RCC 7860 (cell line): ENCODE results near the gene DAZAP1.

Experiments
- DNase-seq: peaks from one replicate; pipeline ENCODE4 v3.0.0-alpha.2; 2015; ENCODE audit warnings: low spot score
- FAIRE-seq: peaks from 2 replicates; lab custom pipeline; 2012; peaks lifted over from hg19 to GRCh38; lab: Jason Lieb, UNC

Gene DAZAP1

GRCh38 chr19:1377176-1377964 is 30.0 kb upstream of the DAZAP1 start:
- DNase-seq (no peak), FAIRE-seq (no peak)

GRCh38 chr19:1377965-1378785 is 29.2 kb upstream of the DAZAP1 start:
- DNase-seq: no peak

GRCh38 chr19:1379126-1379905 is 28.1 kb upstream of the DAZAP1 start:
- DNase-seq: no peak
- no peak for FAIRE-seq

More at GRCh38 chr19:1377965-1378785, 29.2 kb upstream of the DAZAP1 start:
- no peak for FAIRE-seq

- DNase-seq: no peak
- no peak for FAIRE-seq
These were observed 27.4 kb upstream of the DAZAP1 start for GRCh38 chr19:1379961-1380489.

- DNase-seq: no peak
- no peak for FAIRE-seq
These were observed 25.1 kb upstream of the DAZAP1 start for GRCh38 chr19:1382250-1382649.

DNA sequence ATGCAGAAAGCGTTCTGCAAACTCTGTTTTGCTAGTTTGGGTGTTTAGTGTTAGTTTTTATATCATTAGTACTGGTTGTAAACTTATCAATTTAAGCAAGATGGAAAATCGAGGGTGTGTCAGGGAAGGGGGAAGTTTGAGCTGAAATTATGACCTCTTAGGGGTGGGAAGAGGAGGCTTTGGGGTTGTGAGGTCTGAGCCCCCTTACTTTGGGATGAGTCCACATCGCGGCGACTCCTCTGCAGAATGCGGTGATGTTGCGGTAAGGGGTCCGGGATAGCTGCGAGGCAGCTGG is 24.4 kb upstream of the DAZAP1 start:
- DNase-seq (no peak), FAIRE-seq (no peak)

DNA sequence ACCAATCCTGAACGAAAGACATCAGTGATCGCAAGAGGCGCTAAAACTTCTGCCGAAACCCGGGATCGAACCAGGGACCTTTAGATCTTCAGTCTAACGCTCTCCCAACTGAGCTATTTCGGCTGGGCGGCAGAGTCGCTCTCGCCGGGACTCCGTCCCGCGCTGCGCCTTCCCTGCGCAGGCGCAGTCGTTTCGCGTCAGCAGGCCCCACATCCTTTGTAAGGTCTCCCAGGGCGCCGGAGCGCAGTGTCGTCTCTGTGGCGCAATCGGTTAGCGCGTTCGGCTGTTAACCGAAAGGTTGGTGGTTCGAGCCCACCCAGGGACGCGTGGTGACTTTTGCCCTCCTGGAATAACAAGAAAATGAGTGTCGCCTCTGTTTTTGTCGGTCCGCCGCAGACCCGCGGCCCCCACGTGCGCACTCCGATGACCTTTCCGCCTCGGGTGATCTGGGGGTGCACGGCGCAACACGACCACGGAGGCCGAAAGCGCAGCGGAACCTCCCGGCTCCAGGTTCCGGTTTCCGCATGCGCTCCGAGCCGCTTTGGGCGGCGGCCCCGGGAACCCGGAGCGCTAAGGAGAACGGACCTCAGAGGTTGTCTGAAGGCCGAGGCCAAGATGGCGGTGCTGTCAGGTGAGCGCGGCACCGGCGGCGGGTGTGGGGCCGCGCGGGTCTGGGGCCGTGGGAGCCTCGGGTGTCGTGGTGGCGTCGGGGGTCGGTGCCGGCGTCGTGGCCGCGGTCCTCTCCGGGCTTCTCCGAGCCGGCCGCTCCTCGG is 23.9 kb upstream of the DAZAP1 start, which contains the start of gene NDUFS7:
TSS of gene NDUFS7 (plus strand) at position 596 of the 773 bp plus-strand sequence. CDS start at position 616, 20 bp downstream.
- peak; percentile 60 for FAIRE-seq
- DNase-seq: peak; percentile 88

- no peak for FAIRE-seq
These were observed 23.3 kb upstream of the DAZAP1 start for GRCh38 chr19:1384085-1384462.

DNA sequence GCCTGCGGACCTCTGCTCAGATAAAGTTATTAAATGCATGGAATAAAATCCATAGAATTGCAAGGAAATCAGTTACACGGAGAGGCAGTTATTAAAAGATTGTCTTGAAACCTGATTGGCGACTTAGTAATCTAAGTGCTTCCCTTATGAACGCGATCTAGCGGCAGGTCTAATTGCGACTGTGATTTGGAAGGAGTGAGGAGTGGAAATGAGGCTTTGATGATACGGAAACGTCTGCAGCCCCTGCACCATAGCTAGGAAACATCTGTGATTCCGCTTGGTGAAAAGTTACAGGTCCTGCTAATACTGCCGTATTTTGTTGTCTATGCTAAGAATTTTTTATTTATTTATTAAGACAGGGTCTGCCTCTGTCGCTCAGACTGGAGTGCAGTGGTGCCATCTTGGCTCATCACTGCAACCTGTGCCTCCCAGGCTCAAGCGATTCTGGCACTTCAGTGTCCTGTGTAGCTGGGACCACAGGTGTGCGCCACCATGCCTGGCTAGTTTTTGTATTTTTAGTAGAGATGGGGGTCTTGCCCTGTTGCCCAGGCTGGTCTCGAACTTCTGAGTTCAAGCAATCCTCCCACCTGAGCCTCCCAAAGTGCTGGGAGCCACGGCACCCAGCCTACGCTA is 22.8 kb upstream of the DAZAP1 start:
- DNase-seq (no peak), FAIRE-seq (no peak)

More at GRCh38 chr19:1384085-1384462, 23.3 kb upstream of the DAZAP1 start:
- DNase-seq: no peak

GRCh38 chr19:1385816-1386215 is 21.6 kb upstream of the DAZAP1 start:
- DNase-seq: no peak
- FAIRE-seq: no peak

DNA sequence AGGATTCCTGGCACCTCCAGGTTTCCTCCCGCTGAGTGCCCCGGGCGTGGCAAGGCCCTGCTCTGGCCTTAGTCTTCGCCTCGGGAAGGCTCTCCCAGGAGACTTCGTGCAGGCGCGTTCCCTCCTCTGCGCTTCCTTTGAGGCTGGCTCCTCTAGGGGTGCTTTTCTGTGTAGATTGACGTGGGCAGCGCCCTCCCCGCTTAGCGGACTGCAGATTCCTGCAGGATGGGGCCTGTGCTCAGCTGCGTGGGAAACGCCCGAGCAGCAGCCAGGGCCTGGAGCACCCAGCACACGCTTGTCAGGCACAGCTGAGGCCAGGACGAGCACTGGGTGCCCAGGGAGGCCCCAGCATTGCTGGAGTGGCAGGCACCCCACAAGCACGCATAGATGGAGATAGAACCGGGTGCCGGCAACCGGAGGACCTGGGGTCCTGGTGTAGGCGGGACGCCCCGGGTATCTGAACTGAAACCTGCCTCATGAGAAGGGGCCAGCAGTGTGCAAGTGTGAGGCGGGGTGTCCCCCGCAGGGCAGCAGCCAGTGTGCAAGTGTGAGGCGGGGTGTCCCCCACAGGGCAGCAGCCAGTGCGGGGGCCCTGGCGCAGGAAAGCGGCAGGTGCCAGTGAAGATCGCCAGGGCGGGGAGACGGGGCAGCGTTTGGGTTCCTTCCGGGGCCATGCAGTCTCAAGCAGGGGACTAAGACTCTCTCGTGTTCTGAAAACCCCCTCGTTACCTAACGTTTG is 20.3 kb upstream of the DAZAP1 start:
- FAIRE-seq (no peak), DNase-seq (no peak)

DNA sequence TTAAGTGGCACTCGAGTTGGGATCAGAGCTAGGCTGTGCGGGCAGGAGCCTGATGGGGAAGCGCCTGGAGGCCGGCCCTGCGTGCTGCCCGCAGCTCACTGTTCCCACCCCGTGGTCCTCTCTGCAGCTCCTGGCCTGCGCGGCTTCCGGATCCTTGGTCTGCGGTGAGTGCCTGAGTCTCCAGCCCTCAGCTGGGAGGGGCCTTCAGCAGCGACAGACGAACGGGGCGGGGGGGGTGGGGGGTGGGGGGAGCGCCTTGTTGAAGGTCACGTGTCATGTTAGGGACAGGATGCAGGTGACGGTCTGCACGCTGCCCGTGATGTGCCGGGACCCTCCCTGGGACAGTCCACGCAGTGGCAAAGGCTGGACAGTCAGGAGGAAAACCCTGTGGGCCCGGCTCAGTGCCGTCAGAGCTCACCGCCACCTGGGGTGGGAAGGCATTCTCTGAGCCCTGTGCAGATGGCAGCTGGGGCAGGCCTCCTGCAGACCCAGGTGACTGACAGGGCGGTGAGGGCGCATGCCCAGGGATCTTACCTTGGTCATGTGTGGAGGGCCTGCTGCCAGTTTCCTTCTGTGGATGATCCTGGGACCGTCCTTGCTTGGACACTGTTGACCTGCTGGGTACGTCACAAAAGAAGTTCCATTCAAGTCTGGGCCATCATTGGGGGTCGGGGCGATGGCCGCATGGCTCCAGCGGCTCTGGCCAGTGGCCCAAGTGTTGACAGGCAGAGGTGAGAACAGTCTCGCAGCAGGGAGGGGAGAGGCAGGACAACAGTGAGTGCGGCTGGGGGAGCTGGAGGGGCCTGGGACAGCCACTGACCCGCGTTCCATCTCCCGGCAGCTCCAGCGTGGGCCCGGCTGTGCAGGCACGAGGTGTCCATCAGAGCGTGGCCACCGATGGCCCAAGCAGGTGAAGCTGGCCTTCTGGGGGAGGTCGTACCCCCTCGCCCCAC is 19.4 kb upstream of the DAZAP1 start:
- DNase-seq (no peak), FAIRE-seq (no peak)

DNA sequence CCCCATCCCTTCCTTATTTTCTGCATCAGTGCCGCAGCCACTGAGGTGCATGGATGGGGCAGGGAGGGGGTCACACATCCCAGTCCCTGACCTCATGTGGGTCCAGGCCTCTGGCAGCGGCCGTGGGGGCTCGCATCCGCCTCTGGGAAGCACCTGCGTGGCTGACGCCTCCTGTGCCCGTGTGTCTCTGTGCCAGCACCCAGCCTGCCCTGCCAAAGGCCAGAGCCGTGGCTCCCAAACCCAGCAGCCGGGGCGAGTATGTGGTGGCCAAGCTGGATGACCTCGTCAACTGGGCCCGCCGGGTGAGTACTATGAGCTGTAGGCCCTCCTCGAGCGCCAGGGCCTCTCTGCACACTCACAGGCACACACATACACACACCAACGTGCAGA is 18.8 kb upstream of the DAZAP1 start:
- DNase-seq (no peak), FAIRE-seq (no peak)

DNA sequence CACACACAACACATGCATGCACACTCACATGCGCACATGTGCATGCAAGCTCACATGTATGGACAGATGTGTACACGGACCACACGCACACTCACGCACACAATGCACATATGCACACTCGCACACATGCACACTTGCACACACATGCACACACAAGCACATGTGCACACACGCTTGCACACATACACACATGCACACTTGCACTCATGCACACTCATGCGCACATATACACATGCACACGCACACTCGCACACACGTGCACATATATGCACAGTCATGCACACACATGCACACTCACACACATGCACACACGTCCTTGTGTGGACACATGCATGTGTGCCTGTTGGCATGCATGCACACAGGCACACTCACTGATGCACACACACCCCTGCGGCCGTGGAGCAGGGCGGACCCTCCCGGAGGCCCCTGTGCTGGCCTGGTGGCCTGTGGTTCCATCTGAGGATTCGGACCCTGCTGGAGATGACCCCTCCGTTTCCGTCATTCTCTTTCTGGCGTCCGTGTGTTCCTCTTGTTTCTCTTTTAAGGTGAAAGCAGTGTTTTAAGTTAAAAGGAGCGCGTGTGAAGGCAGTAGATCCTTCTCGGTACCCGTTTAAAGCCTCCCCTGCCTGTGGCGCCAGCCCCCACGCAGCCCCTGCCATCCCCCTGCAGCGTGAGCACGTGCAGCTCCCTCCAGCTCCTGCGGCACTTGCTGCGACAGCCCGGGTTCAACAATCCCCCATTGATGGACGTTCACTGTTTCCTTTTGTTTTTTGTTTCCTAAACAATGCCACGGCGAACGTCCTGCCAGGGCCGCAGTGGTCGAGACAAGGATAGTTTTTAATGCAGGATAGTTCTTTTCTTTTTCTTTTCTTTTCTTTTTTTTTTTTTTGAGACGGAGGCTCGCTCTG is 18.1 kb upstream of the DAZAP1 start:
- DNase-seq (no peak), FAIRE-seq (no peak)

DNA sequence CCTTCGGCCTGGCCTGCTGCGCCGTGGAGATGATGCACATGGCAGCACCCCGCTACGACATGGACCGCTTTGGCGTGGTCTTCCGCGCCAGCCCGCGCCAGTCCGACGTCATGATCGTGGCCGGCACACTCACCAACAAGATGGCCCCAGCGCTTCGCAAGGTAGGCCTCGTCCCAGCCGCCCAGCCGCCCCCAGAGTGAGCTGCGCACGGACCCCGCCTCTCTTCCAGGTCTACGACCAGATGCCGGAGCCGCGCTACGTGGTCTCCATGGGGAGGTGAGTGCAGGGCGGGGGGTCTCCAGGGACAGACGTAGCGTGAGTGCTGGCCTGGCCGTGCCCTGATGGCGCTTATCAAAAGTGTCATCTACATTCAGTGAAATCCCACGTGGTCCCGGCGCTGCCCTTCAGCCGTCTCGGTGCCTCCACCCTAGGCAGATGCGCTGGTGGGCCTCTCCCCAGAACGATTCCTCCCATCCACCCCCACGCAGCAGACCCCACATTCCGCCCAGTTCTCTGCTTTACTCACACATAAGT is 16.4 kb upstream of the DAZAP1 start:
- DNase-seq: no peak
- no peak for FAIRE-seq

DNA sequence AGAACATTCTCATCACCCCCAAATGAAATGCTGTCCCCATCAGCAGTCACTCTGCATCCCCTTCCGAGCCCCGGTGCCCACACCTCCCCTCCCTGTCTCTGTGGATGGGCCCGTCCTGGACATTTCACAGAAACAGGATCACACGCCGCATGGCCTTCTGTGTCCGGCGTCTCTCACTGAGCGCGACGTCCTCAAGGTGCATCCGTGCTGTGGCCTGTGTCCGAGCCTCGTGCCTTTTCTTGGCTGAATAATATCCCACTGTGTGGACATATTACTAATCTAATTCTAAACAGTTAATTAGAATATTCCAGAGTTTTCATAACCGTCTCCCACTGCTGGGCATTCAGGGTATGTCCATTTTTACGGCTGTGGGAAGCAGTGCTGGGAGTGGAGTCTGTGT is 15.0 kb upstream of the DAZAP1 start:
- FAIRE-seq (no peak), DNase-seq (no peak)
